ENCODE data around the gene GJA10. TPM values are rescaled to one million over a fixed set of nuclear protein-coding genes. Genes with fewer than 3 reads are reported as not detected.

GJA10 gene
- total RNA-seq, 4 donors from 2014 or later = not detected

DNA sequence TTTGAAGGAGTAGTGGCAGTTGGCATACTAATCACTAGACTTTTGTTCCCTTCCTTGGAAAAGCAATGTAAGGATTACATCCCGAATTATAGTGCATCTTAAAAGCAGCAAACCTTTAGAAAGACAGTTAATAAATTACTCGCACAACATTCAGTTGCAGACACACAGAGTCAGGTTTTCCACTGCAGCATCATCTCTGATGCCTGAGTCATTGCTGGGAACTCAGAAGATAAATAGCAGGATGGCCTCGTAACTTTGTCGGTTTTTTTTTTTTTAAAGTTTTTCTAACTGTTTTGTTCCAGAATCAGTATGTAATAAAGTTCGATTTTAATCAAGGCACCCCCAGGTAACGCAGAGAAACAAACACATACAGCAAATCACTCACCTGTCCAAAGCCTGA, 34.3 kb downstream of the GJA10 start:
- no peak for DNase-seq (ENCODE audit: low spot score in 2 of 2)
- H3K27me3 ChIP-seq = no peaks in the 10 kb centered on the region
- H3K4me3 ChIP-seq = no peak overlapping the region
- TF ChIP-seq, protein P1, sequence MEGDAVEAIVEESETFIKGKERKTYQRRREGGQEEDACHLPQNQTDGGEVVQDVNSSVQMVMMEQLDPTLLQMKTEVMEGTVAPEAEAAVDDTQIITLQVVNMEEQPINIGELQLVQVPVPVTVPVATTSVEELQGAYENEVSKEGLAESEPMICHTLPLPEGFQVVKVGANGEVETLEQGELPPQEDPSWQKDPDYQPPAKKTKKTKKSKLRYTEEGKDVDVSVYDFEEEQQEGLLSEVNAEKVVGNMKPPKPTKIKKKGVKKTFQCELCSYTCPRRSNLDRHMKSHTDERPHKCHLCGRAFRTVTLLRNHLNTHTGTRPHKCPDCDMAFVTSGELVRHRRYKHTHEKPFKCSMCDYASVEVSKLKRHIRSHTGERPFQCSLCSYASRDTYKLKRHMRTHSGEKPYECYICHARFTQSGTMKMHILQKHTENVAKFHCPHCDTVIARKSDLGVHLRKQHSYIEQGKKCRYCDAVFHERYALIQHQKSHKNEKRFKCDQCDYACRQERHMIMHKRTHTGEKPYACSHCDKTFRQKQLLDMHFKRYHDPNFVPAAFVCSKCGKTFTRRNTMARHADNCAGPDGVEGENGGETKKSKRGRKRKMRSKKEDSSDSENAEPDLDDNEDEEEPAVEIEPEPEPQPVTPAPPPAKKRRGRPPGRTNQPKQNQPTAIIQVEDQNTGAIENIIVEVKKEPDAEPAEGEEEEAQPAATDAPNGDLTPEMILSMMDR (IDR thresholded peaks at IDR 0.05) = no peak
- TF ChIP-seq POLR2A (IDR thresholded peaks at IDR 0.05) (no peak), EP300 (IDR thresholded peaks at IDR 0.05) (no peak)
- H3K36me3 ChIP-seq = peaks cover 7% of the 10 kb centered on the region
- no peaks in the 10 kb centered on the region for H3K9me3 ChIP-seq
- no peak overlapping the region for H3K27ac ChIP-seq
- 93% methylated on average over 6 of the region's 6 CpGs for whole genome bisulfite sequencing
- no peaks in the 10 kb centered on the region for H3K4me1 ChIP-seq

DNA sequence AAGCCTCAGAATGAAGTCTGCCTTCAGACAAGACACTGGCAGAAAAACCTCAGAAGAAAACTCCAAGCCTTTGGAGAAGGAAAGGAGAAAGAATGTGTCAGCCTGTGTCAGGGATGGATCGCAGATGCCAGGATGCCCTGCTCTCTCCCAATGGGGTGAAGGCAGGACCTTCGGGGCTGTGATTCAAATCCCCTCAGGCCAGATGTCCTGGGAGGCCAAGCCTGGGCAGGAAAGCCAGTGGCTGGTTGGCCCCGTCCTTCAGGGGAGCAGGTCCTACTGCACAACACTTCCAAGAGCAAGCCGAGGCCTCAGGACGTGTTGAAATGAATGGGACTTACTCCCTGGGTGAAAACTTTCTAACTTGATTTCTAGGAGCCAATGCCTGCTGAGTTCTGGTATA, 36.5 kb downstream of the GJA10 start:
- Histone ChIP-seq H3K4me1 (no peaks in the 10 kb centered on the region), H3K9me3 (no peaks in the 10 kb centered on the region), H3K27me3 (no peaks in the 10 kb centered on the region), H3K4me3 (no peak overlapping the region), H3K27ac (no peak overlapping the region), H3K36me3 (peaks cover 7% of the 10 kb centered on the region)
- DNase-seq (ENCODE audit: low spot score in 2 of 2) = no peak
- TF ChIP-seq, protein P1 (IDR thresholded peaks at IDR 0.05) = no peak
- TF ChIP-seq POLR2A (IDR thresholded peaks at IDR 0.05) = no peak
- 81% methylated on average over 5 of the region's 5 CpGs for WGBS

- peaks cover 13% of the 10 kb centered on the region for H3K36me3 ChIP-seq
- H3K4me3 ChIP-seq = no peak overlapping the region
- WGBS = 94% methylated on average over 12 of the region's 22 CpGs
- no peak for DNase-seq (ENCODE audit: low spot score in 2 of 2)
- H3K9me3 ChIP-seq = no peaks in the 10 kb centered on the region
- H3K27me3 ChIP-seq = no peaks in the 10 kb centered on the region
- no peak for TF ChIP-seq POLR2A (IDR thresholded peaks at IDR 0.05)
- no peak for TF ChIP-seq EP300 (IDR thresholded peaks at IDR 0.05)
- TF ChIP-seq, protein P1 (IDR thresholded peaks at IDR 0.05) = no peak
- no peak for TF ChIP-seq POLR2AphosphoS5 (IDR thresholded peaks at IDR 0.05)
- no peak overlapping the region for H3K27ac ChIP-seq
- no peaks in the 10 kb centered on the region for H3K4me1 ChIP-seq
These were observed 38.1 kb downstream of the GJA10 start for GRCh38 chr6:89932245-89932802.

DNA sequence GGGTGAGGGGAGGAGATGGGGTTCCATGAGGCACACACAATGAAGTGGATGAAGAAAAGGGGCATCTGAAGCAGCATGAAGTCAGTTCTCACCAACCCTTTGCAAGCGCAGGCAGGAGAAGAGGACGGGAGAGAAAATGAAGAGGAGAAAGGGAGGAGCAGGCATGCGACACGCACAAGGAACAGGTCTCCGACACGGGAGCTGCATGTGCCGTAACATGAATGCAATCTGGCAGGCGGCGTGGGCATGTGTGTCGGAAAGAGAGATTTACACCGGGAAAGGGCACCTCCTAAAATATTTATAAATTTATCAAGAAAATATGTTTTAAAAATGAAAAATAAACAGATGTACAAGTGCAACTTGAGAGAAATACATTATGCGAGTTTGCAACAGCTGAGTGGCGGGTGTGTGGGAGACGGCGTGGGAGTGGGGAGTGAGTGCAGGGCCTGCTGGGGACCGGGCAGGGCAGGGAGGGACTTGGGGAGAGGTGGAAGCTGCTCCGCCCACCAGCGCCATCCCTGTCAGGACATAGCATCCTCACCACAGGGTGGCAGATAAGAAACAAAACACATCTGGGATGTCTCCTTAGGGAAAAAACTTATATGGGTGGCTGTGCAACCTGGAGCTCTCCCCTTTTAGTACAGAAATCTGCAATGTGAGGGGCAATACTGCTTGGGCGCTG, 40.6 kb downstream of the GJA10 start:
- Histone ChIP-seq H3K27ac (no peak overlapping the region), H3K4me1 (no peaks in the 10 kb centered on the region), H3K27me3 (no peaks in the 10 kb centered on the region), H3K4me3 (no peak overlapping the region), H3K36me3 (peaks cover 13% of the 10 kb centered on the region), H3K9me3 (no peaks in the 10 kb centered on the region)
- 93% methylated on average over 19 of the region's 19 CpGs for WGBS
- TF ChIP-seq, protein P1 (IDR thresholded peaks at IDR 0.05) = no peak
- TF ChIP-seq POLR2AphosphoS5 (IDR thresholded peaks at IDR 0.05) (no peak), POLR2A (IDR thresholded peaks at IDR 0.05) (no peak), EP300 (IDR thresholded peaks at IDR 0.05) (no peak)
- no peak for DNase-seq (ENCODE audit: low spot score in 2 of 2)

- WGBS = 93% methylated on average over 1 of the region's 1 CpG
- no peaks in the 10 kb centered on the region for H3K9me3 ChIP-seq
- TF ChIP-seq EP300 (IDR thresholded peaks at IDR 0.05) (no peak), POLR2AphosphoS5 (IDR thresholded peaks at IDR 0.05) (no peak), POLR2A (IDR thresholded peaks at IDR 0.05) (no peak)
- TF ChIP-seq, protein P1 (IDR thresholded peaks at IDR 0.05) = no peak
- H3K36me3 ChIP-seq = peaks cover 13% of the 10 kb centered on the region
- no peaks in the 10 kb centered on the region for H3K27me3 ChIP-seq
- DNase-seq (ENCODE audit: low spot score in 2 of 2) = no peak
- H3K27ac ChIP-seq = no peak overlapping the region
- peaks cover 9% of the 10 kb centered on the region for H3K4me1 ChIP-seq
- no peak overlapping the region for H3K4me3 ChIP-seq
These were observed 41.9 kb downstream of the GJA10 start for GRCh38 chr6:89936177-89936576.
